ENCODE data around the gene ZNF26. TPM values are rescaled to one million over a fixed set of nuclear protein-coding genes. Genes with fewer than 3 reads are reported as not detected.

ZNF26 gene
- total and polyA plus RNA-seq, 2 of the 8 experiments (the other 6 are each of a cell fraction or from before 2014, with no cell fraction given) = 5.8 to 8.4 TPM

DNA sequence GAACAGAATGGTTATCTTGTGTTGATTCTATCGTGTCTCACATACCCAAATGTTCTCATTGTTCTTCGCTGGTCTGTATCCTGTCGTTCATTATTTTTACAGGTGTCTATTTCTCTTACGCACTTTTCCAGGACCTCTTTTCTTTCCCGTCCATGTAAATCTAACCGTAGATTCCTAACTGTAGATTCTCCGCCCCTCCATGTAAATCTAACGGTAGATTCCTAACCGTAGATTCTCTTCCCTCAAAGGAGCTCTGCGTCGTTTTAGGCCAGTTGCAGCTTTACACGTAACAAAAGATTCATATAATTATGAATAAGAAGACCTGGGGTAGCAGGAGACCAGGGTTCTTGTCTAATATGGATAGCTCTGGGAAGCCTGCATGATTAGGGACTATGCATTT is 20.4 kb upstream of the ZNF26 start:
- Histone ChIP-seq H3K23me2 (ENCODE audit: low read depth, low read length) (no peaks in the 10 kb centered on the region), H3K4me3 (ENCODE audit: extremely low read depth in 1 of 4, insufficient read depth in 2 of 4, low read depth in 3 of 4, low read length in 4 of 4) (no peak overlapping the region), H3K79me2 (ENCODE audit: control insufficient read depth in 1 of 2, insufficient read depth in 2 of 2, low read length in 2 of 2) (no peaks in the 10 kb centered on the region), H3K18ac (ENCODE audit: extremely low read depth, low read length) (no peak overlapping the region), H3K56ac (replicated peaks; ENCODE audit: insufficient read length, low read depth, low read length) (no peak overlapping the region), H4K91ac (replicated peaks; ENCODE audit: insufficient read length, low read length) (no peak overlapping the region), H3K9ac (replicated peaks in 1 of 4; ENCODE audit: extremely low read depth in 1 of 4, low read depth in 3 of 4, low read length in 3 of 4) (no peak overlapping the region), H3K9me3 (ENCODE audit: insufficient read depth in 2 of 2, low read depth in 1 of 2, low read length in 1 of 2) (peaks cover 47 to 78% of the 10 kb centered on the region in 2 experiments), H3K36me3 (ENCODE audit: control insufficient read depth in 2 of 4, insufficient read depth in 4 of 4, low read length in 3 of 4) (no peaks in the 10 kb centered on the region), H3K27ac (ENCODE audit: low read depth, low read length) (no peak overlapping the region), H2AK5ac (ENCODE audit: low read depth, low read length) (no peak overlapping the region), H4K5ac (ENCODE audit: insufficient read length, low read depth, low read length) (no peak overlapping the region), H2BK15ac (ENCODE audit: low read length) (no peak overlapping the region), H3K4me1 (replicated peaks in 1 of 4; ENCODE audit: control insufficient read depth in 3 of 4, insufficient read depth in 4 of 4, low read length in 3 of 4) (no peaks in the 10 kb centered on the region), H3K14ac (ENCODE audit: insufficient read length) (no peak overlapping the region), H3K27me3 (replicated peaks in 1 of 4; ENCODE audit: control insufficient read depth in 3 of 4, extremely low read depth in 1 of 4, insufficient read depth in 3 of 4, low read length in 3 of 4) (no peaks in the 10 kb centered on the region), H3K79me1 (ENCODE audit: low read depth, low read length) (no peaks in the 10 kb centered on the region), H2AFZ (ENCODE audit: low read length) (no peak overlapping the region), H4K8ac (ENCODE audit: extremely low read depth, insufficient read depth, low read length) (no peak overlapping the region), H3K23ac (ENCODE audit: insufficient read length) (no peak overlapping the region), H2BK12ac (ENCODE audit: low read depth, low read length) (no peak overlapping the region), H4K20me1 (replicated peaks in 1 of 2; ENCODE audit: control insufficient read depth in 1 of 2, insufficient read depth in 2 of 2, low read length in 2 of 2) (no peaks in the 10 kb centered on the region), H2BK20ac (ENCODE audit: low read length) (no peak overlapping the region), H2BK120ac (replicated peaks; ENCODE audit: low read depth, low read length) (no peak overlapping the region), H3K4me2 (ENCODE audit: insufficient read depth in 1 of 2, low read depth in 2 of 2, low read length in 2 of 2) (no peak overlapping the region), H2BK5ac (ENCODE audit: low read depth, low read length) (no peak overlapping the region), H3K4ac (replicated peaks; ENCODE audit: insufficient read length, low read depth, low read length) (no peak overlapping the region)
- ChIA-PET POLR2A (ENCODE audit: partially characterized antibody) (interaction anchor here (0.8 kb wide), 1 partner anchor 10 kb away, joined by 3 read pairs; the partner anchor contains the start of gene ZNF605), CTCF (ENCODE audit: partially characterized antibody) (interaction anchor here (1.3 kb wide), 1 partner anchor 41 kb away, joined by 4 read pairs; no protein-coding TSS in a partner anchor)
- FAIRE-seq (no peak), DNase-seq (ENCODE audit: low read depth in 1 of 2, low spot score in 2 of 2) (no peak)
- WGBS, 2 experiments (ENCODE audit: extremely low coverage in 1 of 2, insufficient coverage in 1 of 2, insufficient read length in 1 of 2, insufficient replicate concordance in 2 of 2, low coverage in 1 of 2, low lambda C conversion rate in 2 of 2, missing lambda C conversion rate in 1 of 2) = 93% methylated on average over 12 of the region's 12 CpGs; no CpG with 5 or more reads in 1 of the 2 experiments
- TF ChIP-seq RNF2 (IDR thresholded peaks at IDR 0.05; ENCODE audit: borderline replicate concordance, low read depth, low read length, missing control alignments, poor library complexity, severe bottlenecking) = no peak
- no peak for TF ChIP-seq RFX5 (IDR thresholded peaks at IDR 0.05; ENCODE audit: borderline replicate concordance, low read depth, low read length)
- TF ChIP-seq CHD2 (IDR thresholded peaks at IDR 0.05; ENCODE audit: low read length) = no peak
- TF ChIP-seq HDAC2 (IDR thresholded peaks at IDR 0.05; ENCODE audit: borderline replicate concordance in 1 of 2, low read depth in 2 of 2, low read length in 2 of 2) = no peak
- TF ChIP-seq JUND (IDR thresholded peaks at IDR 0.05; ENCODE audit: low read length) = no peak
- TF ChIP-seq TAF1 (IDR thresholded peaks at IDR 0.05; ENCODE audit: low read depth, low read length) = no peak
- TF ChIP-seq POU5F1 (IDR thresholded peaks at IDR 0.05; ENCODE audit: low read depth, low read length) = no peak
- no peak for TF ChIP-seq SIRT6 (IDR thresholded peaks at IDR 0.05; ENCODE audit: low read length)
- TF ChIP-seq ZNF274 (IDR thresholded peaks at IDR 0.05; ENCODE audit: borderline replicate concordance, extremely low read depth, low read length) = no peak
- no peak for TF ChIP-seq BACH1 (IDR thresholded peaks at IDR 0.05; ENCODE audit: low read length)
- TF ChIP-seq, protein P1, sequence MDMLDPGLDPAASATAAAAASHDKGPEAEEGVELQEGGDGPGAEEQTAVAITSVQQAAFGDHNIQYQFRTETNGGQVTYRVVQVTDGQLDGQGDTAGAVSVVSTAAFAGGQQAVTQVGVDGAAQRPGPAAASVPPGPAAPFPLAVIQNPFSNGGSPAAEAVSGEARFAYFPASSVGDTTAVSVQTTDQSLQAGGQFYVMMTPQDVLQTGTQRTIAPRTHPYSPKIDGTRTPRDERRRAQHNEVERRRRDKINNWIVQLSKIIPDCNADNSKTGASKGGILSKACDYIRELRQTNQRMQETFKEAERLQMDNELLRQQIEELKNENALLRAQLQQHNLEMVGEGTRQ (IDR thresholded peaks at IDR 0.05; ENCODE audit: low read length) = no peak
- TF ChIP-seq GTF2F1 (IDR thresholded peaks at IDR 0.05; ENCODE audit: borderline replicate concordance, low read depth, low read length) = no peak

All from H1 (cell line).